Fibroblast of pulmonary artery (primary cell): ENCODE data around the gene TBCCD1.
"Not testable (repeated sequence)": the region's sequence is repeated elsewhere in the genome, so short reads cannot be mapped to it uniquely, and the experiment has no call there.

Experiments used
- DNase-seq: peaks from one replicate; pipeline ENCODE4 v3.0.0-alpha.2; 2010; ENCODE audit warnings: low read depth
- H3K4me3 ChIP-seq: replicated peaks from 2 replicates; pipeline ENCODE4 v1.5.1; 2011; ENCODE audit warnings: low read depth, mild to moderate bottlenecking, control low read depth, low read length, moderate library complexity
- CTCF ChIP-seq: IDR thresholded peaks from 2 replicates; pipeline ENCODE4 v1.5.1; 2011; ENCODE audit warnings: mild to moderate bottlenecking, control low read depth, low read length, inconsistent platforms; ENCODE audit errors: missing control alignments

The TBCCD1 gene

GRCh38 chr3:186506191-186506739 lies 60.9 kb downstream of the TBCCD1 start:
- DNase-seq, result no peak
- TF ChIP-seq CTCF, result no peak

GRCh38 chr3:186502966-186503712 lies 64.0 kb downstream of the TBCCD1 start:
- no peak for TF ChIP-seq CTCF
- DNase-seq, result no peak
- peak overlapping the region; percentile 30 for H3K4me3 ChIP-seq

More at GRCh38 chr3:186506191-186506739, 60.9 kb downstream of the TBCCD1 start:
- H3K4me3 ChIP-seq, result no peak overlapping the region

GRCh38 chr3:186502138-186502948 lies 64.8 kb downstream of the TBCCD1 start:
- peak overlapping the region; percentile 30 for H3K4me3 ChIP-seq
- peak; percentile 27 for DNase-seq
- no peak for TF ChIP-seq CTCF

- H3K4me3 ChIP-seq, DNase-seq: not testable (repeated sequence)
Observed at GRCh38 chr3:186499949-186500348, 67.2 kb downstream of the TBCCD1 start.

- DNase-seq, H3K4me3 ChIP-seq: not testable (repeated sequence)
Observed at GRCh38 chr3:186498022-186498421, 69.1 kb downstream of the TBCCD1 start.

- no peak for TF ChIP-seq CTCF
- no peak overlapping the region for H3K4me3 ChIP-seq
- DNase-seq, result no peak
Observed at GRCh38 chr3:186497608-186498007, 69.5 kb downstream of the TBCCD1 start.

- H3K4me3 ChIP-seq, result no peak overlapping the region
- DNase-seq, result no peak
- TF ChIP-seq CTCF, result no peak
Observed at GRCh38 chr3:186496635-186497034, 70.5 kb downstream of the TBCCD1 start.
